Activated CD8-positive, alpha-beta memory T cell treated with anti-CD3 and anti-CD28 coated beads for 4 hours (primary cell): ENCODE data around the gene HNRNPA2B1.
"Not testable (repeated sequence)": the region's sequence is repeated elsewhere in the genome, so short reads cannot be mapped to it uniquely, and the experiment has no call there.

Experiments used
- DNase-seq, 2 donors: peaks; one replicate each; pipeline ENCODE4 v3.0.0-alpha.2; 2020; ENCODE audit warnings: low read depth in 2 of 2

HNRNPA2B1 gene

GRCh38 chr7:26185131-26185843 is 15.3 kb downstream of the HNRNPA2B1 start:
- DNase-seq: no peak

- DNase-seq: not testable (repeated sequence)
Observed at GRCh38 chr7:26184281-26185101, 16.1 kb downstream of the HNRNPA2B1 start.

- no peak for DNase-seq
Observed at GRCh38 chr7:26183545-26184280, 16.8 kb downstream of the HNRNPA2B1 start.

- DNase-seq: no peak
Observed at GRCh38 chr7:26182706-26183105, 17.8 kb downstream of the HNRNPA2B1 start.

- no peak for DNase-seq
Observed at GRCh38 chr7:26182283-26182682, 18.3 kb downstream of the HNRNPA2B1 start.

GRCh38 chr7:26181474-26182227 is 18.9 kb downstream of the HNRNPA2B1 start:
- DNase-seq: no peak

- no peak for DNase-seq
Observed at GRCh38 chr7:26180792-26181198, 19.8 kb downstream of the HNRNPA2B1 start.

GRCh38 chr7:26179826-26180497 is 20.6 kb downstream of the HNRNPA2B1 start:
- DNase-seq: no peak

- DNase-seq: no peak
Observed at GRCh38 chr7:26179422-26179821, 21.1 kb downstream of the HNRNPA2B1 start.

- no peak for DNase-seq
Observed at GRCh38 chr7:26178272-26178960, 22.1 kb downstream of the HNRNPA2B1 start.

GRCh38 chr7:26177269-26177668 is 23.3 kb downstream of the HNRNPA2B1 start:
- DNase-seq: not testable (repeated sequence)

- not testable (repeated sequence) for DNase-seq
Observed at GRCh38 chr7:26176696-26177095, 23.9 kb downstream of the HNRNPA2B1 start.

GRCh38 chr7:26175903-26176302 is 24.6 kb downstream of the HNRNPA2B1 start:
- not testable (repeated sequence) for DNase-seq

- DNase-seq: no peak
Observed at GRCh38 chr7:26172048-26172447, 28.5 kb downstream of the HNRNPA2B1 start.

- DNase-seq: no peak
Observed at GRCh38 chr7:26171601-26172000, 28.9 kb downstream of the HNRNPA2B1 start.

- no peak for DNase-seq
Observed at GRCh38 chr7:26170663-26171062, 29.9 kb downstream of the HNRNPA2B1 start.

GRCh38 chr7:26169271-26169670 is 31.3 kb downstream of the HNRNPA2B1 start:
- no peak for DNase-seq

GRCh38 chr7:26168458-26169023 is 32.0 kb downstream of the HNRNPA2B1 start:
- DNase-seq: no peak

GRCh38 chr7:26167303-26167934 is 33.1 kb downstream of the HNRNPA2B1 start:
- DNase-seq: no peak
